Panc1 (cell line): Measurements from ENCODE around the gene CSHL1. TPM values are rescaled to one million over a fixed set of nuclear protein-coding genes. Genes with fewer than 3 reads are reported as not detected.
A peak's percentile ranks its signal among the peaks of the same experiment; 100 is the strongest.

ENCODE experiments used
- ATAC-seq: fragments of 200-7000 bp; cut with Tn5 transposase; 2 replicates; pipeline ENCODE4 v1.9.1; 2020; ENCODE audit warnings: mild to moderate bottlenecking, moderate library complexity
- BruUV-seq: library from RNA; stranded (reverse); fragments of 400-500 nt; replicated peaks from 2 replicates; lab custom pipeline; 2021; lab: Mats Ljungman, UMichigan
- CTCF ChIA-PET: fragments of 300-600 bp; sonication (Branson Sonifier 250); formaldehyde crosslinking; loops from one replicate; lab custom pipeline; 2022; ENCODE audit warnings: antibody characterized with exemption; lab: Charles Lee
- POLR2A ChIA-PET: fragments of 300-600 bp; sonication (Branson Sonifier 250); formaldehyde crosslinking; loops from one replicate; lab custom pipeline; 2022; ENCODE audit warnings: antibody characterized with exemption; lab: Charles Lee
- DNase-seq: peaks from one replicate; pipeline ENCODE4 v3.0.0-alpha.2; 2010; ENCODE audit warnings: low read depth, low spot score
- H3K27ac ChIP-seq: 2 replicates; pipeline ENCODE4 v1.5.1; 2011; ENCODE audit warnings: mild to moderate bottlenecking, low read length, inconsistent platforms
- H3K27me3 ChIP-seq: fragments of 200-500 bp; sonication (Bioruptor generic); 2 replicates; pipeline ENCODE4 v1.6.0; 2014; ENCODE audit warnings: low read length, inconsistent platforms; ENCODE audit not compliant: control insufficient read depth, insufficient read depth
- H3K36me3 ChIP-seq: fragments of 200-500 bp; sonication (Bioruptor generic); 2 replicates; pipeline ENCODE4 v1.5.1; 2014; ENCODE audit warnings: inconsistent platforms, mild to moderate bottlenecking, low read length, moderate library complexity; ENCODE audit not compliant: control insufficient read depth, insufficient read depth
- H3K4me1 ChIP-seq: 2 replicates; pipeline ENCODE4 v1.5.1; 2011; ENCODE audit warnings: inconsistent platforms, mild to moderate bottlenecking, low read length, moderate library complexity; ENCODE audit not compliant: control insufficient read depth, insufficient read depth
- H3K4me3 ChIP-seq, 2 experiments: 2 replicates each; pipeline ENCODE4 v1.5.1; 2011 to 2012; ENCODE audit warnings: low read depth in 2 of 2, low read length in 2 of 2, mild to moderate bottlenecking in 2 of 2, inconsistent platforms in 1 of 2, moderate library complexity in 1 of 2
- H3K9me3 ChIP-seq: fragments of 200-500 bp; sonication (Bioruptor generic); 2 replicates; pipeline ENCODE4 v1.5.1; 2014; ENCODE audit warnings: low read depth, mild to moderate bottlenecking, inconsistent platforms, low read length, moderate library complexity; ENCODE audit not compliant: control insufficient read depth, insufficient read depth
- POLR2AphosphoS5 ChIP-seq: IDR thresholded peaks from 2 replicates; pipeline ENCODE4 v1.6.1; 2012; ENCODE audit warnings: mild to moderate bottlenecking, low read depth, low read length, moderate library complexity
- REST ChIP-seq, 2 experiments: IDR thresholded peaks; 2 replicates each; pipeline ENCODE4 v1.6.1; 2011 to 2012; ENCODE audit warnings: low read depth in 2 of 2, control low read depth in 1 of 2, low read length in 1 of 2, mild to moderate bottlenecking in 1 of 2, moderate library complexity in 1 of 2; ENCODE audit not compliant: insufficient read depth in 1 of 2
- TCF7L2 ChIP-seq: IDR thresholded peaks from 2 replicates; pipeline ENCODE4 v1.6.1; 2011; ENCODE audit warnings: mild to moderate bottlenecking, low read depth, low read length, inconsistent platforms
- in situ Hi-C: cut with HindIII; loops from 2 replicates; pipeline ENCODE4 v1.10.0; 2016; ENCODE audit warnings: low sequenced_read_pairs, low pct_unique_long_range_greater_than_20kb
- intact Hi-C: fragments of 100-400 bp; cut with micrococcal nuclease; formaldehyde crosslinking; loops from one replicate; pipeline ENCODE4 v1.10.0; 2022; ENCODE audit not compliant: unreplicated experiment
- total RNA-seq: library from RNA; stranded (reverse); gene quantifications from one replicate; pipeline ENCODE4 v1.2.1, GENCODE V29; 2021; ENCODE audit not compliant: unreplicated experiment
- TF ChIP-seq, protein P1 (sequence below): fragments of 450-650 bp; IDR thresholded peaks from 2 replicates; pipeline ENCODE4 v1.5.1; 2017; ENCODE audit warnings: mild to moderate bottlenecking

CSHL1 gene
- total RNA-seq, 1 experiment from 2014 or later: not detected

- intact Hi-C loops (no loop called here), in situ Hi-C loops (no loop called here)
- no peak for ATAC-seq
- BruUV-seq: no TSS peak
- no peaks in the 10 kb centered on the region for H3K9me3 ChIP-seq
- no peaks in the 10 kb centered on the region for H3K36me3 ChIP-seq
- TF ChIP-seq POLR2AphosphoS5: no peak
- TF ChIP-seq, protein P1, sequence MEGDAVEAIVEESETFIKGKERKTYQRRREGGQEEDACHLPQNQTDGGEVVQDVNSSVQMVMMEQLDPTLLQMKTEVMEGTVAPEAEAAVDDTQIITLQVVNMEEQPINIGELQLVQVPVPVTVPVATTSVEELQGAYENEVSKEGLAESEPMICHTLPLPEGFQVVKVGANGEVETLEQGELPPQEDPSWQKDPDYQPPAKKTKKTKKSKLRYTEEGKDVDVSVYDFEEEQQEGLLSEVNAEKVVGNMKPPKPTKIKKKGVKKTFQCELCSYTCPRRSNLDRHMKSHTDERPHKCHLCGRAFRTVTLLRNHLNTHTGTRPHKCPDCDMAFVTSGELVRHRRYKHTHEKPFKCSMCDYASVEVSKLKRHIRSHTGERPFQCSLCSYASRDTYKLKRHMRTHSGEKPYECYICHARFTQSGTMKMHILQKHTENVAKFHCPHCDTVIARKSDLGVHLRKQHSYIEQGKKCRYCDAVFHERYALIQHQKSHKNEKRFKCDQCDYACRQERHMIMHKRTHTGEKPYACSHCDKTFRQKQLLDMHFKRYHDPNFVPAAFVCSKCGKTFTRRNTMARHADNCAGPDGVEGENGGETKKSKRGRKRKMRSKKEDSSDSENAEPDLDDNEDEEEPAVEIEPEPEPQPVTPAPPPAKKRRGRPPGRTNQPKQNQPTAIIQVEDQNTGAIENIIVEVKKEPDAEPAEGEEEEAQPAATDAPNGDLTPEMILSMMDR: no peak
- ChIA-PET CTCF (interaction anchor here (1.0 kb wide), 2 partner anchors 13 to 30 kb away, joined by 3 to 12 read pairs; partner anchors contain the start of gene GH1), POLR2A (no interaction called here)
- DNase-seq: no peak
- H3K27ac ChIP-seq: no peak overlapping the region
- H3K27me3 ChIP-seq: no peaks in the 10 kb centered on the region
- no peaks in the 10 kb centered on the region for H3K4me1 ChIP-seq
- H3K4me3 ChIP-seq: no peak overlapping the region
Observed at GRCh38 chr17:63948521-63948920, 37.5 kb upstream of the CSHL1 start.

DNA sequence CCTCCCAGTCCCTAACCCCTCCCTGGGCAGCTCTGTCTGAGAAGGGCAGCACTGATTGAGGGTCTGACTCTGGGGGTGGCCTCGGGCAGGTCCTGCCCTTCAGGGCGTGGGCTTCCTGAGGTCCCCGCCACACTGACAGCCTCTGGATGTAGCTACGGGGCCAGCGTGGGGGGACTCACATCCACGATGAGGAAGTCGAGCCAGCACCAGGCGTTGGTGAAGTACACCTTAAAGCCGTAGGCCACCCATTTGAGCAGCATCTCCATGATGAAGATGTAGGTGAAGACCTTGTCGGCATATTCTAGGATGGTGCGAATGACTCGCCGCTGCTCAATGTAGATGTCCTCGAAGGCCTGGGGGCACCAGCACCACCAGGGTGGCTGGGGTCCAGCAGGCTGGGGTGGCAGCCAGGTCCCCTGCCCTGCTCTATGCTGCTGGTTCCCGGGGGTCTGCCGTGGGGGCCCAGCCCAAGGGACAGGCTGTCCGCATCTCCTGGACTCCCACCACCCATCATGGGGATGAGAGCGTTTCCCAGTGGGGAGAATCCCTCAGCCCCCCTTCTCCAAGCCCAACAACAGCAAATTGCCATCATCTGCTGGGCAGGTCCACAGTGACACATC, 36.8 kb upstream of the CSHL1 start:
- CTCF ChIA-PET: no interaction called here
- BruUV-seq: no TSS peak
- DNase-seq: no peak
- no peak for ATAC-seq
- intact Hi-C loops (no loop called here), in situ Hi-C loops (no loop called here)
- TF ChIP-seq POLR2AphosphoS5 (no peak), REST (IDR thresholded peaks at IDR 0.05; ENCODE audit: insufficient read depth in 1 of 2, low read depth in 2 of 2, low read length in 1 of 2) (no peak), TCF7L2 (no peak)
- POLR2A ChIA-PET: no interaction called here
- no peak overlapping the region for H3K27ac ChIP-seq
- no peaks in the 10 kb centered on the region for H3K36me3 ChIP-seq
- no peaks in the 10 kb centered on the region for H3K9me3 ChIP-seq
- no peaks in the 10 kb centered on the region for H3K27me3 ChIP-seq
- H3K4me3 ChIP-seq: no peak overlapping the region
- H3K4me1 ChIP-seq: no peaks in the 10 kb centered on the region

GRCh38 chr17:63946440-63947363, 35.6 kb upstream of the CSHL1 start:
- no peaks in the 10 kb centered on the region for H3K4me1 ChIP-seq
- BruUV-seq: no TSS peak
- ChIA-PET POLR2A (no interaction called here), CTCF (interaction anchor here (0.6 to 1.6 kb wide), 9 partner anchors 10 to 164 kb away, joined by 3 to 14 read pairs (median 5); partner anchors contain the start of genes CSHL1 and GH1)
- H3K36me3 ChIP-seq: no peaks in the 10 kb centered on the region
- DNase-seq (peak; percentile 22), ATAC-seq (peak; percentile 72)
- H3K27me3 ChIP-seq: no peaks in the 10 kb centered on the region
- in situ Hi-C loops: no loop called here
- TF ChIP-seq TCF7L2: no peak
- TF ChIP-seq, protein P1: peak; percentile 82
- H3K4me3 ChIP-seq: no peak overlapping the region
- H3K9me3 ChIP-seq: no peaks in the 10 kb centered on the region
- no peak overlapping the region for H3K27ac ChIP-seq
- intact Hi-C loops: no loop called here
